Activated CD4-positive, alpha-beta memory T cell treated with anti-CD3 and anti-CD28 coated beads for 36 hours (primary cell): ENCODE data around the gene HAUS8. TPM values are rescaled to one million over a fixed set of nuclear protein-coding genes. Genes with fewer than 3 reads are reported as not detected.

Experiments used
- CTCF ChIA-PET: fragments of 350-600 bp; sonication (Branson Sonifier 250); formaldehyde crosslinking; loops from one replicate; lab custom pipeline; 2021; ENCODE audit warnings: antibody characterized with exemption, inconsistent platforms; lab: Charles Lee
- POLR2A ChIA-PET: fragments of 350-600 bp; sonication (Branson Sonifier 250); formaldehyde crosslinking; loops from one replicate; lab custom pipeline; 2021; ENCODE audit warnings: antibody characterized with exemption; lab: Charles Lee
- DNase-seq: peaks from one replicate; pipeline ENCODE4 v3.0.0-alpha.2; 2020
- H3K27ac Mint-ChIP-seq: one replicate; pipeline ENCODE4 v1.8.0; 2021; ENCODE audit warnings: mixed read lengths
- H3K27me3 Mint-ChIP-seq: one replicate; pipeline ENCODE4 v1.8.0; 2021; ENCODE audit warnings: mixed read lengths
- H3K36me3 Mint-ChIP-seq: one replicate; pipeline ENCODE4 v1.8.0; 2021; ENCODE audit warnings: mixed read lengths
- H3K4me1 Mint-ChIP-seq: one replicate; pipeline ENCODE4 v1.8.0; 2021; ENCODE audit warnings: low read depth, mixed read lengths
- H3K4me3 Mint-ChIP-seq: one replicate; pipeline ENCODE4 v1.8.0; 2021; ENCODE audit warnings: mild to moderate bottlenecking, mixed read lengths
- H3K9me3 Mint-ChIP-seq: one replicate; pipeline ENCODE4 v1.8.0; 2021; ENCODE audit warnings: mixed read lengths
- intact Hi-C: fragments of 100-400 bp; cut with micrococcal nuclease; formaldehyde crosslinking; loops from one replicate; pipeline ENCODE4 v1.15.1; 2023
- total RNA-seq, 2 experiments: library from RNA; stranded (reverse); gene quantifications; one replicate each; pipeline ENCODE4 v1.2.3, GENCODE V29; 2021

The HAUS8 gene
- total RNA-seq, 2 experiments from 2014 or later = 34.9 to 36.8 TPM

DNA sequence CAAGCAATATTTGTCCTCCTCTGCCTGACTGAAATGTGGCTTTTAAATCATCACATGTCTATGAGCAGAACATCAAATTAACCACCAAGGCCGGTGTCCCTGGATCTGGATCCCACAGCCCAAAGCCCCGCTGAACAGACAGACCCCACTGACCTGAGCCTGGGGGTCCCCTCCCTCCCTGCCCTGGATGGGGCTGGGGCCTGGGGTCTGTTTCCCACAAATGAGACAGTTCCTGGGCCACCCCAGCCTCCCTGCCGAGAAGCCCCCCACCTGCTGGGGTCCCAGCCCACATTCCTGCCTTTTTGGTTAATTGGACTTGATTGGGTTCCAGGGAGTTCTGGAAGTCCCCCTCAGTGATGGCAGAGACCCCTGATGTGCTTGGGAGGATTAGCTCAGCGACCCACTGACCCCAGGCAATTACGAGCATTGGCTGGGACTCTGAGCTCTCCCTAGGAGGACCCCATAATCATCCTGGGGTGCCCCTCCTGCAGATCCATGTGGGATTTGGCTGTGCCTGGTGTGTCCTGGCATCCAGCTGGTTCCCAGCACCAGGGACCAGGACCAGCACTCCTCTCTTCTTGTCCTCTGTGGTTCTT, 29.2 kb downstream of the HAUS8 start:
- POLR2A ChIA-PET = no interaction called here

DNA sequence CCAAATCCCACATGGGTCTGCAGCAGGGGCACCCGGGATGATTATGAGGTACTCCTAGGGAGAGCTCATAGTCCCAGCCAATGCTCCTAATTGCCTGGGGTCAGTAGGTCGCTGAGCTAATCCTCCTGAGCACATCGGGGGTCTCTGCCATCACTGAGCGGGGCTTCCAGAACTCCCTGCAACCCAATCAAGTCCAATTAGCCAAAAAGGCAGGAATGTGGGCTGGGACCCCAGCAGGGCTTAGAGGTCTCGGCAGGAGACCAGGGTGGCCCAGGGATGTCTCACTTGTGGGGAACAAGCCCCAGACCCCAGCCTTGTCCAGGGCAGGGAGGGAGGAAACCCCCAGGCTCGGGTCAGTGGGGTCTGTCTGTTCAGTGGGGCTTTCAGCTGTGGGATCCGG, 31.5 kb downstream of the HAUS8 start:
- Mint-ChIP-seq H3K27me3 (peaks cover 4% of the 10 kb centered on the region), H3K9me3 (no peaks in the 10 kb centered on the region), H3K4me3 (no peak overlapping the region), H3K36me3 (no peaks in the 10 kb centered on the region), H3K4me1 (no peaks in the 10 kb centered on the region), H3K27ac (no peak overlapping the region)
- intact Hi-C loops = no loop called here
- ChIA-PET POLR2A (no interaction called here), CTCF (interaction anchor here (1.1 kb wide), 1 partner anchor 9 kb away, joined by 4 read pairs; no protein-coding TSS in a partner anchor)
- DNase-seq = no peak

More for the DNA sequence above, 29.2 kb downstream of the HAUS8 start:
- H3K9me3 Mint-ChIP-seq = no peaks in the 10 kb centered on the region
- intact Hi-C loops = no loop called here
- H3K27me3 Mint-ChIP-seq = no peaks in the 10 kb centered on the region
- H3K4me3 Mint-ChIP-seq = no peak overlapping the region
- DNase-seq = no peak
- CTCF ChIA-PET = no interaction called here
- no peak overlapping the region for H3K27ac Mint-ChIP-seq
- peaks cover 7% of the 10 kb centered on the region for H3K36me3 Mint-ChIP-seq
- no peaks in the 10 kb centered on the region for H3K4me1 Mint-ChIP-seq

DNA sequence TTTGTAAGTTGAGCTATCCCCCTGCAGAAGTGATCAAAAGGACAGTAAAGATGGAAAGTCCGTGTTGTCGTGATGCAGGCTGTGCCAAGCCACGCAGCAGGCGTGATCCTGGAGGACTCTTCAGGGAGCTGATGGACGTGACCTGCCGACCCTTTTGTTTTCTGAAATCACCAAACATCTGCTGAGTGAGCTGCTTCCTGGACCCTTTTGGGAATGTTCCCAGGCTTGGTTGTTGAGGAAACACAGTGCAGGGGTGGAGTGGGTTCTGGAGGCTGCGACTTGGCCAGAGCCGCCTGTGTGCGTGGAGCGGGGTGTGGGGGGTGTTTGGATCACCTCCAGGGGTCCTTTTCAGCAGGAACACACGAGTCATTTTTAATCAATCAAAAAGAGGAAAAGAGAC, 33.3 kb downstream of the HAUS8 start:
- H3K4me1 Mint-ChIP-seq = no peaks in the 10 kb centered on the region
- ChIA-PET CTCF (no interaction called here), POLR2A (no interaction called here)
- no peak overlapping the region for H3K27ac Mint-ChIP-seq
- peaks cover 4% of the 10 kb centered on the region for H3K27me3 Mint-ChIP-seq
- intact Hi-C loops = no loop called here
- no peak for DNase-seq
- H3K9me3 Mint-ChIP-seq = no peaks in the 10 kb centered on the region
- no peak overlapping the region for H3K4me3 Mint-ChIP-seq
- no peaks in the 10 kb centered on the region for H3K36me3 Mint-ChIP-seq

DNA sequence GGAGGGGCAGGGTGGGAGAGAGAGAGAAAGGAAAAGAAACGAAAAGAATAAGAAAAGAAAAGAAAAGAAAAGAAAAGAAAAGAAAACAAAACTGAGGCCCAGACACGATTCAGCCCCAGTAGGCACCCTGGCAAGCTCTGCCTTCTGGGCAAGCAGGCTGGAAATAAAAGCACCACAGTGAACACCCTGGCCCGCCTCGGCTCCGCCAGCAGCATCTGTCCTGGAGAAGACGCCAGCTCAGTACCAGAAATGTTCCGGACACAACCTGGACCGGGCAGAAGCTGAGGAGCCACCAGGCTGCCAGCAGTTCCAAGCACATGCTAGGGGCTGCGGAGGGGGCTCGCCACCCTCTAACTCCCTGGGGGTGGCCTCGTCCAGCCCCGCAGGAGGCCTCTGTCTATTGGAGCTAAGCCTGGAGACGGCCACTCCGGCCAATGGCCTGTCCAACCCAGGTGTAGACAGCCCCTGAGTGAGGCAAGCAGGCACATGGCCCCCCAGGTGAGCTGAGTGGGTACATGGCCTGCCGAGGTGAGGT, 37.2 kb downstream of the HAUS8 start:
- Mint-ChIP-seq H3K36me3 (no peaks in the 10 kb centered on the region), H3K4me1 (no peaks in the 10 kb centered on the region), H3K27ac (no peak overlapping the region), H3K27me3 (peaks cover 6% of the 10 kb centered on the region), H3K4me3 (no peak overlapping the region), H3K9me3 (no peaks in the 10 kb centered on the region)
- ChIA-PET CTCF (no interaction called here), POLR2A (no interaction called here)
- DNase-seq = no peak
- intact Hi-C loops = no loop called here

DNA sequence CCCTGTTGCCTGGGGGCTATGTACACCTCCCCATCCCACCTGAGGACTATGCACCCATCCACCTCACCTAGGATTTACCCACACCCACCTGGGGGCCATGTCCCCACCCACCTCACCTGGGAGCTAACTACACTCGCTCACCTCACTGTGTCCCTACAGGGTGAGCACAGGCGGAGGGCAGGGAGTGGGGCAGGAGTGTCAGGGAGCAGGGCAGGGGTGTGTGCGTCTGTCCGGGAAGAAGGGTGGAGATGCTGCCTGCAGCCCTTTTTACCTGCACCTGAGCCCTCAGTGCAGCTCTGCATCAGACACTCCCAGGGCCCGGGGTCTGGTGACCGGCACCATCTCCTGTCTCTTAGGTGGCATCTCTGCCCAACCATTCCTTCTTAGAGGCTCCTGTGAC, 38.1 kb downstream of the HAUS8 start:
- Mint-ChIP-seq H3K27me3 (peaks cover 6% of the 10 kb centered on the region), H3K9me3 (no peaks in the 10 kb centered on the region), H3K36me3 (no peaks in the 10 kb centered on the region), H3K27ac (no peak overlapping the region), H3K4me1 (no peaks in the 10 kb centered on the region), H3K4me3 (no peak overlapping the region)
- no peak for DNase-seq
- CTCF ChIA-PET = no interaction called here
- POLR2A ChIA-PET = no interaction called here
- intact Hi-C loops = no loop called here

DNA sequence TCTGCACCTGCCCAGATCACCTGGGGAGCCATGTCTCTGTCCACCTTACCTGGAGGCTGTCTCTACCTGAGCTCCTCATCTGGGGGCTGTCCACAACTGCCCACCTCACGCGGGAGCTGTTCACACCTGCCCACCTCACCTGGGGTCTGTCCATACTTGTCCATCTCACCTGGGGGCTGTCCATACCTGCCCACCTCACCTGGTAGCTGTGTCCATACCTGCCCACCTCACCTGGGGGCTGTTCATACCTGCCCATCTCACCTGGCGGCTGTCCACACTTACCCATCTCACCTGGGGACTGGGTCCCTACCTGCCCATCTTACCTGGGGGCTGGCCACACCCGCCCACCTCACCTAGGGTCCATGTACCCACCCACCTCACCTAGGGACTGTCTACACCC, 38.6 kb downstream of the HAUS8 start:
- POLR2A ChIA-PET = no interaction called here
- no peaks in the 10 kb centered on the region for H3K4me1 Mint-ChIP-seq
- peaks cover 6% of the 10 kb centered on the region for H3K27me3 Mint-ChIP-seq
- H3K4me3 Mint-ChIP-seq = no peak overlapping the region
- H3K9me3 Mint-ChIP-seq = no peaks in the 10 kb centered on the region
- intact Hi-C loops = no loop called here
- CTCF ChIA-PET = no interaction called here
- DNase-seq = no peak
- H3K36me3 Mint-ChIP-seq = no peaks in the 10 kb centered on the region
- no peak overlapping the region for H3K27ac Mint-ChIP-seq

DNA sequence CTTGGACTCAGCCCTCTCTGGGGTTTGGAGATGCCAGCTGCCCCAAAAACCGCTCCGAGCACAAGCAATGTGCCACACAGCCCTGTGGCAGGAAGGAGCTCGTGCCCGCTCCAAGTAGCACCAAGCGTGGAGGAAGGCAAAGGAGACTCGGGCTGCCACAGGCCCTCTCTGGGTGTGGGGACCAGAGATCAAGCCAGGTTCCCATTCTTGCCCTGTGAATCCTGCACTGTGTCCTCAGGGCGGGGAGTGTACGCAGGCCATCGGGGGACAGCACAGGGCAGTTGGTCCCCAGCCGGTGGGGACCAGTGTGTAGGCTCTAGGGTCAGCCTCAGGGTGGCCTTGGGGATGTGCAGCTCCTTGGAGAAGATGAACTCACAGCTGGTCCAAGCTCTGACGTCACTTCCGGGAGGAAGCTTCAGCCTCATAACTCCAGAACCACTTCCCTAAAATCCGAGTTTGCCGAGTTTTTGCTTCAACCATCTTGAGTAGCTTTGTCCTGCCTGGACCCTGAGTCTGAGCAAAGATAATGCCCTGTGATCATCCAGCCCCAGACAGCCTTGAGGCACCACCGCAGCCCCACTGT, 39.3 kb downstream of the HAUS8 start:
- ChIA-PET CTCF (no interaction called here), POLR2A (no interaction called here)
- Mint-ChIP-seq H3K4me3 (no peak overlapping the region), H3K9me3 (no peaks in the 10 kb centered on the region), H3K4me1 (no peaks in the 10 kb centered on the region), H3K27me3 (peaks cover 6% of the 10 kb centered on the region), H3K27ac (no peak overlapping the region), H3K36me3 (no peaks in the 10 kb centered on the region)
- intact Hi-C loops = no loop called here
- no peak for DNase-seq

DNA sequence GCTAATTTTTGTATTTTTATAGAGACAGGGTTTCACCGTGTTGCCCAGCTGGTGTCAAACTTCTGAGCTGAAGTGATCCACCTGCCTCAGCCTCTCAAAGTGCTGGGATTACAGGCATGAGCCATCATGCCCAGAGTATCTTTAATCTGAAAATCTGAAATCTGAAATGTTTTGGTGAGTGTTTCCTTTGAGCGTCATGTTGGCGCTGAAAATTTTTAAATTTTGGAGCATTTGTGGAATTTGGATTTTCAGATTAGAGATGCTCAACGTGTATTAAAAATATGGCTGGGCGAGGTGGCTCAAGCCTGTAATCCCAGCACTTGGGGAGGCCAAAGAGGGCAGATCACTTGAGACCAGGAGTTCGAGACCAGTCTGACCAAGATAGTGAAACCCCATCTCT, 43.5 kb downstream of the HAUS8 start:
- Mint-ChIP-seq H3K4me3 (no peak overlapping the region), H3K27ac (no peak overlapping the region), H3K36me3 (no peaks in the 10 kb centered on the region), H3K4me1 (no peaks in the 10 kb centered on the region), H3K9me3 (no peaks in the 10 kb centered on the region), H3K27me3 (peaks cover 21% of the 10 kb centered on the region)
- intact Hi-C loops = no loop called here
- ChIA-PET POLR2A (no interaction called here), CTCF (no interaction called here)
- DNase-seq = no peak

DNA sequence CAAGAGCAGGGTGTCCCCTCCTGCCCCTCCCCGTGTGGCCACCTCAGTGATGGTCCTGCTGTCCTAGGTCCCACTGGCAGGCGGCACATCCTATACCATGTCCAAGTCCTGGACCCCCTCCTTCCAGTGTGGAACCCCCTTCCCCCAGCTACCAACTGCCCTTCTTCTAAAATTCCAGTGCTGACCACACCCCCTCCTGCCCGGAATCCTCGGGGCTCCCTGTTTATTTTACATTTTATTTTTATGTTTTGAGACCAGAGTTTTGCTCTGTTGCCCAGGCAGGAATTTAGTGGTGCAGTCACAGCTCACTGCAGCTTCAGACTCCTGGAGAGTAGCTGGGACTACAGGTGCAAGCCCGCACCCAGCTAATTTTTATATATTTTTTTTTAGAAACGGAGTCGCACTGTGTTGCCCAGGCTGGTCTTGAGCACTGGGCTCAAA, 47.7 kb downstream of the HAUS8 start:
- CTCF ChIA-PET = no interaction called here
- H3K27ac Mint-ChIP-seq = no peak overlapping the region
- peaks cover 9% of the 10 kb centered on the region for H3K36me3 Mint-ChIP-seq
- H3K4me1 Mint-ChIP-seq = peaks cover 6% of the 10 kb centered on the region
- H3K9me3 Mint-ChIP-seq = peaks cover 18% of the 10 kb centered on the region
- intact Hi-C loops = no loop called here
- peaks cover 42% of the 10 kb centered on the region for H3K27me3 Mint-ChIP-seq
- DNase-seq = no peak
- POLR2A ChIA-PET = no interaction called here
- no peak overlapping the region for H3K4me3 Mint-ChIP-seq

DNA sequence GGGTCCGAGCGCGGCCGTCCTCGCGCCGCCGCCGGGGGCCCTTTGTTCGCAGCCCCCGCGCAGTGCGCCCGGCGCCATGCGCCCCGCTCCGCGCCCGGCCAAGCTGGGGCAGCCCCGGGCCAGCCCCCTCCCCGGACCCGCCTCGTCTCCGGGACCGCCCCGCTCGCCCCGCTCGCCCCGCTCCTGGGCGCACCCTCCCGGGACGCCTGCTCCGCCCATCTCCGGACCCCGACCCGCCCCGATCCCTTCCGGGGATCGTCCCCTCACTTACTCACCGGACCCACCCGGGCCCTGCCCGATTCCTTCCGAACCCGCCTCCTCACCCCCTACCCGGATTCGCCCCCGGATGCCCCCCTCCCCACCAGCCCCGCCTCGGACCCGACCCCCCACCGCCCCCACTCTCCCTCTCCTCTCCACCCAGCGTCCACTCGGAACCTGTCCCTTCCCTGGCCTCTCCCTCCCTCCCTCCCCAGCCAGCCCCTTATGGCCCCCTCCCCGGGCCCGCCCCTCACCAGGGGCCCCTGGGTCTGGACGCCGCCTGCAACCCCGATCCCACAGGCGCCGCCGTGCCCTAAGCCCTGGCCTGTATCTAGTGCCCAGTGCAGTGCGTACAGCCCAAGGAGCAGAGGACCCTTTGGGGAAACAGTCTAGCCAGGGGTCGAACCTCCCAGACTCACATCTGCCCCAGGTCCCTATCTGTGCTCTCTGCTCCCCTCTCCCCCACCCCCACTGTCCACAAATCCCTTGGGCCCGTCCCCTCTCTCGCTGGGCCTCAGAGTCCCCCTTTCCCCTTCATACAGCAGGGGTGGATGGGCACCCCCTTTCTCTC, 48.3 kb downstream of the HAUS8 start, which contains the start of gene CPAMD8:
CPAMD8 (minus strand) TSS at position 105 of the 829 bp plus-strand sequence. CDS start 168 bp downstream, outside the sequence.
- CTCF ChIA-PET = no interaction called here
- peaks cover 42% of the 10 kb centered on the region for H3K27me3 Mint-ChIP-seq
- intact Hi-C loops = no loop called here
- no peak within 1 kb of the TSS for H3K27ac Mint-ChIP-seq
- POLR2A ChIA-PET = no interaction called here
- H3K36me3 Mint-ChIP-seq = peaks cover 9% of the 10 kb centered on the region
- peaks cover 18% of the 10 kb centered on the region for H3K9me3 Mint-ChIP-seq
- peak within 1 kb of the TSS; percentile 31 for H3K4me3 Mint-ChIP-seq
- DNase-seq = no peak
- peaks cover 6% of the 10 kb centered on the region for H3K4me1 Mint-ChIP-seq

DNA sequence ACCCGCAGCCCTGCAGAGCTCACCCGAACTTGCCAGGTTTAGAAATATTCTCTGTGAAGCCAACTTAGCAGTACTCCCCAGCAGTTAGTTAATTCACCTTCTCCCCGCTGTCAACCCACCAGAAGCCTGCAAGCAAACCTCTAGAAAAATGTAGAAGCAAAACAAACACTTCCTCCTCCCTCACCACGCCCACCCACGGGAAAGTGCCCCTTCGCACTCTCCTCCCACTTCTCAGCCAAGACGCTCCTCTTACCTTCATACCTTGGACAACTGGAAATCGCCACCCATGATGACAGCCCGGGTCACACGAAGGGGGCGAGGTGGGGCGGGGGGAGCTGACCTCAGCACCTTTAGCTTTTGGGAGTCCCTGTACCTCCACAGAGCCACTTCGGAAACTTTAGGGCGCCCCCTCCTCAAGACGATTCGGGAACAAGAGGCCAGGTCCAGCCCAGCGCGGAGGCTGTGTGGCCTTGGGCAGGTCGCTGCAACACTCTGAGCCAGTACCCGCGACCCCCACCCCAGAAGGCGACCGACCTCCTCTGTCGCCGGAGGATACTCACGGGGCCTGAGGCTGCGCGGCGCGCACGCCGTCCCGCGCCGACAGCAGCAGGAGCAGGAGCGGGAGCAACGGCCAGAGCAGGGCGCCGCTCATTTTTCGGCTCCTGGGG, 49.1 kb downstream of the HAUS8 start:
- Mint-ChIP-seq H3K27me3 (peaks cover 42% of the 10 kb centered on the region), H3K4me3 (peak overlapping the region; percentile 31), H3K27ac (no peak overlapping the region), H3K9me3 (peaks cover 18% of the 10 kb centered on the region), H3K4me1 (peaks cover 6% of the 10 kb centered on the region), H3K36me3 (peaks cover 9% of the 10 kb centered on the region)
- ChIA-PET CTCF (no interaction called here), POLR2A (no interaction called here)
- intact Hi-C loops = no loop called here
- DNase-seq = no peak

DNA sequence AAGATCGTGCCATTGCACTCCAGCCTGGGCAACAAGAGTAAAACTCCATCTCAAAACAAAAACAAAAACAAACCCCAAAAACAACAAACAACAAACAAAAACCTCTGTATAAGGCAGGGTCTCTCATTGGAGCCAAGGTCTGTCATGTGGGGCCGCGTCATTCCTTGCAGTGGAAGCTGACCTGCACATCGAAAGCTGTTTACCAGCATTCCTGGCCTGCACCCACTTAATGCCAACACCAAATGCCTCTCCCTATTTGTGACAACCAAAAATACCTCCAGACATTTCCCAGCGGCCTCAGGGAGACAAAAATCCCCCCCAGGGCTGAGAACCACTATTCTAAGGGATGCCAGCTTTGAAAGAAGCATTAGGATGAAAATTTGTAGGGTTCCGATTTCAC, 49.9 kb downstream of the HAUS8 start:
- peaks cover 18% of the 10 kb centered on the region for H3K9me3 Mint-ChIP-seq
- H3K4me3 Mint-ChIP-seq = no peak overlapping the region
- no peak overlapping the region for H3K27ac Mint-ChIP-seq
- H3K4me1 Mint-ChIP-seq = peaks cover 6% of the 10 kb centered on the region
- no peak for DNase-seq
- intact Hi-C loops = no loop called here
- H3K36me3 Mint-ChIP-seq = peaks cover 9% of the 10 kb centered on the region
- ChIA-PET POLR2A (no interaction called here), CTCF (no interaction called here)
- H3K27me3 Mint-ChIP-seq = peaks cover 42% of the 10 kb centered on the region
